Activated naive CD8-positive, alpha-beta T cell treated with anti-CD3 and anti-CD28 coated beads, Interleukin-2, amount 10 ng/mL, durations not matched to agents 7 days and 5 days (primary cell): ENCODE measurements around the gene ANKRD31. TPM values are rescaled to one million over a fixed set of nuclear protein-coding genes. Genes with fewer than 3 reads are reported as not detected.

ENCODE experiments used
- ATAC-seq: fragments of 150-1000 bp; cut with Tn5 transposase; one replicate; pipeline ENCODE4 v1.10.0; 2021; ENCODE audit warnings: low read depth, moderate library complexity
- POLR2A ChIA-PET: fragments of 350-600 bp; sonication (Branson Sonifier 250); formaldehyde crosslinking; loops from one replicate; lab custom pipeline; 2021; ENCODE audit warnings: antibody characterized with exemption; lab: Charles Lee
- DNase-seq: peaks from one replicate; pipeline ENCODE4 v3.0.0; 2021
- H3K27ac Mint-ChIP-seq: one replicate; pipeline ENCODE4 v1.8.0; 2022; ENCODE audit warnings: mild to moderate bottlenecking, mixed read lengths
- H3K27me3 Mint-ChIP-seq: one replicate; pipeline ENCODE4 v1.8.0; 2022; ENCODE audit warnings: mild to moderate bottlenecking, moderate library complexity, mixed read lengths
- H3K36me3 Mint-ChIP-seq: one replicate; pipeline ENCODE4 v1.8.0; 2021; ENCODE audit warnings: mild to moderate bottlenecking, mixed read lengths
- H3K4me1 Mint-ChIP-seq: one replicate; pipeline ENCODE4 v1.8.0; 2021; ENCODE audit warnings: mixed read lengths
- H3K4me3 Mint-ChIP-seq: one replicate; pipeline ENCODE4 v1.8.0; 2022; ENCODE audit warnings: mild to moderate bottlenecking, moderate library complexity, mixed read lengths
- H3K9me3 Mint-ChIP-seq: one replicate; pipeline ENCODE4 v1.8.0; 2021; ENCODE audit warnings: mixed read lengths
- total RNA-seq, 2 experiments: library from RNA; stranded (reverse); gene quantifications; one replicate each; pipeline ENCODE4 v1.2.3, GENCODE V29; 2021

ANKRD31 gene
- total RNA-seq, 2 experiments from 2014 or later = 0.51 to 0.58 TPM

DNA sequence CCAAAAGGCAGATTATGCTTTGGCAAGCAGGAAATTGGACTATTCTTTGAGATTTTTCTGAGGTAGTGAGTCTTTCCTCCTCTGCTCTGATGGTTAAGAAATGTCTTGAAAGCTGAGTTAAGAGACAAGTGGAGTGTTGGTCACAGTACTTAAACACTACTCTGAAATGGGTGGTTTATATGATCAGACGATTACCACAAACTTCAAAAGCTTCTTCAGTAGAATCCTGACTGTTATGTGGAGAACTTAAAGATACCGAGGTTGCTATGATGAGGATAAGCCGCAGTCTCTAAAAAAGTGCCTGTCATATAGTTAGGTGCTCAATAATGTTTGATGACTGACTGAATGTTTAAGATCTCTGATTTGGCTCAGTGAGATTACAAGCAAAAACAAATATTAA lies 208.6 kb downstream of the ANKRD31 start:
- Mint-ChIP-seq H3K27ac (peak overlapping the region; percentile 77), H3K4me3 (peak overlapping the region; percentile 4), H3K4me1 (peaks cover 26% of the 10 kb centered on the region), H3K36me3 (peaks cover 11% of the 10 kb centered on the region), H3K27me3 (peaks cover 1% of the 10 kb centered on the region), H3K9me3 (no peaks in the 10 kb centered on the region)
- ATAC-seq (peak; percentile 69), DNase-seq (no peak)
- POLR2A ChIA-PET = interaction anchor here (0.7 kb wide), 1 partner anchor 24 kb away, joined by 3 read pairs; the partner anchor contains the start of gene GCNT4

DNA sequence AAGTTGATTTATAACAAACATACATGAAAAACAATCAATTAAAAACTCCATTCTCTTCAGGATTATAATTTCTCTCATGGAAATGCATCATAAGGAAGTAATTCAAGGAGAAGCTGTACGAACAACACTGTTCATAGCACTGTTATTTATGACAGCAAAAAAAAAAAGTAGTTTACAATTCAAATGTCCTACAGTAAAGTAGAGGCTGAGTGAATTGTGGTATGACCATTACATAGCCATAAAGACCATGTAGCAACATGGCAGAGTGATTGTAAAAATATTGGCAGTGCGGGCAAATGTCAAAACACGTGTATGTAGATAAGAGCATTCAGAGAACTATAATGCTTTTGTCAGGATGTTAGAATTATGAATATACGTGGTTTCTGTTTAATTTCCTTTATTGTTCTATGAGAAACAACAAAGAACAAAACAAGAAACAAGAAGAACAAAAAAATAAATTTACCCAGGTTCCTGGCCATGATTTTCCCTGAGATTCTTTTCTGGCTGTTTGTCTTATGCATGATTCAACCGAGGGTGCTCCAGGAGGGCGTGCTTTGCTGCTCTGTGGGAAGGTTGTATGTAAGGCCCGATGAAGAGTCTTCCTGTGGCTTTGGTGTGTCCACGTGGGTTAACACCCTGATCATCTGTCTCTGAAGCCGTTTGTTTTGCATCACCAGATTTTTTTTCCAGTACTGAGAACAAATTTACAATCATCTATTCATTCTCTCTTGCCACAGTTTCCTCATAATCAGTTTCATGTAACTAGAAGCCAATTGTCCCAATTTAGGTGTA lies 213.1 kb downstream of the ANKRD31 start:
- Mint-ChIP-seq H3K27ac (peak overlapping the region; percentile 76), H3K9me3 (no peaks in the 10 kb centered on the region), H3K4me3 (peak overlapping the region; percentile 51), H3K4me1 (peaks cover 29% of the 10 kb centered on the region), H3K27me3 (peaks cover 1% of the 10 kb centered on the region), H3K36me3 (peaks cover 3% of the 10 kb centered on the region)
- POLR2A ChIA-PET = no interaction called here
- no peak for DNase-seq
- peak; percentile 90 for ATAC-seq

DNA sequence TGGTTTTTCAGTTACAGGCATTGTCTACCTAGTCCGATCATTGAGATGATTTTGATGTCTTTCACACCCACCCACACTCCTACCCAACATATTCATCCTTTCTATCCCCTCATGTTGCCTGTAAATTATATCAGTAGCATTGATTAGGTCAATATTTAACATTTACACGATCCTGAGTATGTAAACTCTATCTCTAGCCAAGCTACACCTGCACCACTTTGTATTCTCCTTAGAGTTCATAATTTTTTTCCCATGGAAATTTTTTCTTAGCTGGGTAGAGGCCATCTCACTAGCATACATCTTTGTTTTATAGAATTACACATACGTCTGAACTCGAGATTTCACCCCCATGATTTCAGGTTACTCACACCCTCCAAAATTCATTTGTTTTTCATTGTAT lies 214.9 kb downstream of the ANKRD31 start:
- no peak overlapping the region for H3K4me3 Mint-ChIP-seq
- peaks cover 22% of the 10 kb centered on the region for H3K4me1 Mint-ChIP-seq
- DNase-seq (no peak), ATAC-seq (no peak)
- H3K27ac Mint-ChIP-seq = no peak overlapping the region
- POLR2A ChIA-PET = no interaction called here
- H3K9me3 Mint-ChIP-seq = no peaks in the 10 kb centered on the region
- H3K27me3 Mint-ChIP-seq = no peaks in the 10 kb centered on the region
- H3K36me3 Mint-ChIP-seq = peaks cover 3% of the 10 kb centered on the region

DNA sequence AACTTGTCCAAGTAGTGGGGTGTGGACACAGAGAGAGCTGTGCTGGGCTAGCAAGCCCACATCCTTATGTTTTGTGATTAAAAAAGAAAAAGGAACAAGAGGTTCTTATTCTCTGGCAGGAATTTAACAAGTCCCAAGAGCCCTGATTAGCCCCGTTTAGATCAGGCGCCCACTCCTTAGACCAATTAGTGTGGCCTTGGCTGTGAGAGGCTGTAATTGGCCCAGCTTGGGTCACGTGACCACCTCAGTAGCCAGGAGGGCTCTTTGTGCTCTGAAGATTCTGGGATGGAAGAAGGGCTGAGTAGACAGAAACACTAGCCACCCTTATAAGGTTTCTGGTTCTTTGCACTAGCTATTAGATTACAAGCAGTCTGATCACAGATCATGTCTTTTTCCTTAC lies 215.5 kb downstream of the ANKRD31 start:
- no peaks in the 10 kb centered on the region for H3K27me3 Mint-ChIP-seq
- H3K36me3 Mint-ChIP-seq = peaks cover 3% of the 10 kb centered on the region
- no peak for ATAC-seq
- H3K4me3 Mint-ChIP-seq = no peak overlapping the region
- DNase-seq = no peak
- peaks cover 22% of the 10 kb centered on the region for H3K4me1 Mint-ChIP-seq
- POLR2A ChIA-PET = no interaction called here
- H3K27ac Mint-ChIP-seq = no peak overlapping the region
- no peaks in the 10 kb centered on the region for H3K9me3 Mint-ChIP-seq

- no peaks in the 10 kb centered on the region for H3K36me3 Mint-ChIP-seq
- POLR2A ChIA-PET = no interaction called here
- no peak overlapping the region for H3K4me3 Mint-ChIP-seq
- no peaks in the 10 kb centered on the region for H3K9me3 Mint-ChIP-seq
- peaks cover 21% of the 10 kb centered on the region for H3K4me1 Mint-ChIP-seq
- H3K27ac Mint-ChIP-seq = no peak overlapping the region
- DNase-seq (no peak), ATAC-seq (no peak)
- H3K27me3 Mint-ChIP-seq = no peaks in the 10 kb centered on the region
These were observed 216.5 kb downstream of the ANKRD31 start for GRCh38 chr5:75020016-75020656.

DNA sequence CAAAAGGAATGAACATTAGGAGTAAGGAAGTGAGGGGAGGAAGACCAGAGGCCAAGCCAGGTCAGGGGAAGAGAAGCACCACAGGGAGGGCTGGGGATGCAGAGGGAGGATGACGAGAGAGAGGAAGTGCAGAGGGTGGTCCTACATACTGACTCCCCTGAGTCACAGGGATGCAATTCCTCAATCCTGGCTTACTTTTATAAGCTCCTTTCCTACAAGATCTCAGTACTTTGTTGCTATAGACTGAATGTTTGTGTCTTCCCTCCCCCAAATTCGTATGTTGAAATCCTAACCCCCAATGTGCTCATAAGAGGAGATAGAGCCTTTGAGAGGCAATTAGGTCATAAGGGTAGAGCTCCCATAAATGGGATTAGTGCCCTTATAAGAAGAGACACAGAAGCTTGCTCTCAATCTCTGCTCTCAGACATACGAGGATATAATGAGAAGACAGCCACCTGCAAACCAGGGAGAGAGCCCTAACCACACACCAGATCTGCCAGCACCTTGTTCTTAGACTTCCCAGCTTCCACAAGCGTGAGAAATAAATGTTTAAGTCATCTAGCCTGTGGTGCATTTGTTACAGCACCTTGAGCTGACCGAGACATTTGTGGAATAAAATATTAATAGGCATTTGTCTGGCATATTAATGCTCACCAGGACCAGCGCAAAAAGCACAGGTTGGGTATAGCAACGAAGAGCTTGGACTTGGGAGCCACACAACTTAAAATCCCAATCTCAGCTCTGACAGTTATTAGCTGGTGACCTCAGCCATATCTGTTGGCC lies 217.7 kb downstream of the ANKRD31 start:
- Mint-ChIP-seq H3K27me3 (no peaks in the 10 kb centered on the region), H3K27ac (no peak overlapping the region), H3K4me3 (no peak overlapping the region), H3K4me1 (peaks cover 16% of the 10 kb centered on the region), H3K9me3 (no peaks in the 10 kb centered on the region), H3K36me3 (no peaks in the 10 kb centered on the region)
- POLR2A ChIA-PET = no interaction called here
- ATAC-seq = no peak
- no peak for DNase-seq

Other genes with a start within 250 kb of the ANKRD31 start
- gene GCNT4, start 184.3 kb downstream of the ANKRD31 start, total RNA-seq = 1 to 10 TPM; 5.3 to 6.0 TPM
- 10 to 100 TPM; 55.2 to 63.9 TPM for gene HMGCR, start 100.3 kb upstream of the ANKRD31 start, total RNA-seq